DMS 273 (cell line): ENCODE measurements around the gene SRBD1.
A peak's percentile ranks its signal among the peaks of the same experiment; 100 is the strongest.

Experiments used
- DNase-seq: peaks from one replicate; lab custom pipeline; 2025; ENCODE audit not compliant: unreplicated experiment; lab: John Stamatoyannopoulos, UW

The SRBD1 gene, protein sequence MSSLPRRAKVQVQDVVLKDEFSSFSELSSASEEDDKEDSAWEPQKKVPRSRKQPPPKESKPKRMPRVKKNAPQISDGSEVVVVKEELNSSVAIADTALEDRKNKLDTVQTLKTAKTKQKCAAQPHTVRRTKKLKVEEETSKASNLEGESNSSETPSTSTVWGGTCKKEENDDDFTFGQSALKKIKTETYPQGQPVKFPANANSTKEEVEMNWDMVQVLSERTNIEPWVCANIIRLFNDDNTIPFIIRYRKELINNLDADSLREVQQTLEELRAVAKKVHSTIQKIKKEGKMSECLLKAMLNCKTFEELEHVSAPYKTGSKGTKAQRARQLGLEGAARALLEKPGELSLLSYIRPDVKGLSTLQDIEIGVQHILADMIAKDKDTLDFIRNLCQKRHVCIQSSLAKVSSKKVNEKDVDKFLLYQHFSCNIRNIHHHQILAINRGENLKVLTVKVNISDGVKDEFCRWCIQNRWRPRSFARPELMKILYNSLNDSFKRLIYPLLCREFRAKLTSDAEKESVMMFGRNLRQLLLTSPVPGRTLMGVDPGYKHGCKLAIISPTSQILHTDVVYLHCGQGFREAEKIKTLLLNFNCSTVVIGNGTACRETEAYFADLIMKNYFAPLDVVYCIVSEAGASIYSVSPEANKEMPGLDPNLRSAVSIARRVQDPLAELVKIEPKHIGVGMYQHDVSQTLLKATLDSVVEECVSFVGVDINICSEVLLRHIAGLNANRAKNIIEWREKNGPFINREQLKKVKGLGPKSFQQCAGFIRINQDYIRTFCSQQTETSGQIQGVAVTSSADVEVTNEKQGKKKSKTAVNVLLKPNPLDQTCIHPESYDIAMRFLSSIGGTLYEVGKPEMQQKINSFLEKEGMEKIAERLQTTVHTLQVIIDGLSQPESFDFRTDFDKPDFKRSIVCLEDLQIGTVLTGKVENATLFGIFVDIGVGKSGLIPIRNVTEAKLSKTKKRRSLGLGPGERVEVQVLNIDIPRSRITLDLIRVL

DNA sequence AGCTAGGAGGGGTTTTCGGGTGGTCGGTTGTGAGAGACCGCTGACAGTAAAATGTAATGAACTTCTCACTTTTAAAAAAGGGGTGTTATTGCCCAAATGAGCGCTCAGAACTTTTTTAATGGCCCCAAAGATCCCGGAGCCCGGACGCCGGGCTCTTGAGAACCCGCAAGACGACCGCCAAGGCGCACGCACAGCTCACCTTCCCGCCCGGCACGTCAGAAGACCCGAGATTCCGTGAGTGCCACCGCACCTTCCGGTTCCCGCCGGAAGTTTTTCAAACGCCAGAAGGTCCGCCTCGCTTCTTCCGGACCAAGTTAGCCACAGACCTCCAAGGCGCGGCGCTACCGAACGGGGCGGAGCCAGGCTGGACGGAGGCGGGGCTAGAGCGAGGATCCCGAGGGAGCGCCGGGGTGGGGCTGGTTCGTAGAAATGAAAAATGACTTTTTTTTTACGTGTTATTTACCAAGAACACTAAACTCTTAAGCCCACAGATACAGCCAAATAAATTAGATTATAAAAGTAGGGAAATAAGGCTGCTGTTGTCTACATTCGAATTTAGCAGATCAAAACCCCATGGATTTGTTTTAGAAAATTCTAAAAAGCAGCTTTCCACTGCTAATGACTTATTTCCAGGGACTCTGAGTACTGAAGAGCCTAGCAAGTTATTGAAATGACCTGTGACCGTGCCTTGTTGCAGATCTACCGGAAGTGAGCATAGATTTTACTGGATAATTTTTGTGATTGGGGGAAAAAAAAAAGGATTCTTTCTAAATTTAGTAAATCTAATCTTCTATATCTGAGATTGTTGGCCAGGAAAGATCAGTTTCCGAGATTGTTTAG is at the start of gene SRBD1:
Gene SRBD1 (minus strand): TSS at position 248 of the 840 bp plus-strand sequence. CDS start 5,826 bp downstream, outside the sequence.
- DNase-seq = peak; percentile 98

DNA sequence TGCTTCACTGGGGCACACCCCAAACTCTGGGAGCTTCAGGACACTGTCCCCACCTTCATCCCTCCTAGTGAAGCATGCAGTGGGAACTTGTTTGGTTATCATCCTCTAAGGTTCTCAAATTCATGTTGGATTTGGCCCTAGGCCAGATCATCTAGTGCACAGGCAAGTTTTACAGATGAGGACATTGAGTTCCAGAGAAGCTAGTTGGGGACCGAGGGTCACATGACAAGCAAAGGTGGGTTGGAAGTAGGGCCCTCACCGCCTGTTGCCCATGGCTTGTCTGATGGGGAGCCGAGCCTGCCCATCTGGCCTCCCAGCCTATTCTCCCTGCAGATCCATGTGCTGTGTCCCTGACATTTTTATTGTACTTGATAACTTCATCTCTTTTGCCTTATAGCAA is 43.2 kb upstream of the SRBD1 start:
- DNase-seq = peak; percentile 34

DNA sequence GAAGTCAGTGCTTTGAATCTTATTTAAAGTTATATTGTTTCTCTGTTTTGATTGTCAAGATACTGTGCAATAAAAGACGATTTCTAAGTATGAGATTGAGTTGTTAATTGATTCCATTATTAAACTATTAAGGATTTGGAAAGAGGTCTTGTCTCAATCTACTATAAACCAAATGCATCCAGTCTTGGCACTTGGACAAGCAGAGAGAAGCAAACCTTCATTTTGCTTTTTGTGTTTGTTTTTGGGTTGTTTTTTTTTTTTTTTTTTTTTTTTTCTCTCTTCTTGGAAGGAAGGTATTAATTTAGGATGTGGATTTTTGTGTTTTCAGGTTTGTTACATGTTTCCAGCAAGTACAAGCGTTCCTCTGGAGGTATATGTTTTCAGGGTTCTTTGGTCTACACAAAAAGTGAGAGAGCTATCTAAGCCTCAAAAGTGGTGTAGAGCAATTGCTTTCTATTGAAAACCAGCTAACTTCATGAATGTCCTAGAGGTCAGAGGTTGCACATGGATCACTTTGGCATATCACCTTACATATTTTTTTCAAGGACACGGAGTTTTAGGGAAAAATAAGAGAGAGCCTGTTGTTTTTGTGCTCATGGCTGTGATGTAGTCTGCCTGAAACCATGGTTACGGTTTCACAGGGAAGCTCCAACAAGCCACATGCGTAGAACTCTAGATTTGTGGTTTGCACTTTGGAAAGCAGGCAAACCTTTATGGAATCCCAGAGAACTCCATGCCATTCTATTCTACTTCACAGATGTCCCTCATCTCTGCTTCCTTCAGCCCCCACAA is 42.3 kb upstream of the SRBD1 start:
- peak; percentile 34 for DNase-seq

DNA sequence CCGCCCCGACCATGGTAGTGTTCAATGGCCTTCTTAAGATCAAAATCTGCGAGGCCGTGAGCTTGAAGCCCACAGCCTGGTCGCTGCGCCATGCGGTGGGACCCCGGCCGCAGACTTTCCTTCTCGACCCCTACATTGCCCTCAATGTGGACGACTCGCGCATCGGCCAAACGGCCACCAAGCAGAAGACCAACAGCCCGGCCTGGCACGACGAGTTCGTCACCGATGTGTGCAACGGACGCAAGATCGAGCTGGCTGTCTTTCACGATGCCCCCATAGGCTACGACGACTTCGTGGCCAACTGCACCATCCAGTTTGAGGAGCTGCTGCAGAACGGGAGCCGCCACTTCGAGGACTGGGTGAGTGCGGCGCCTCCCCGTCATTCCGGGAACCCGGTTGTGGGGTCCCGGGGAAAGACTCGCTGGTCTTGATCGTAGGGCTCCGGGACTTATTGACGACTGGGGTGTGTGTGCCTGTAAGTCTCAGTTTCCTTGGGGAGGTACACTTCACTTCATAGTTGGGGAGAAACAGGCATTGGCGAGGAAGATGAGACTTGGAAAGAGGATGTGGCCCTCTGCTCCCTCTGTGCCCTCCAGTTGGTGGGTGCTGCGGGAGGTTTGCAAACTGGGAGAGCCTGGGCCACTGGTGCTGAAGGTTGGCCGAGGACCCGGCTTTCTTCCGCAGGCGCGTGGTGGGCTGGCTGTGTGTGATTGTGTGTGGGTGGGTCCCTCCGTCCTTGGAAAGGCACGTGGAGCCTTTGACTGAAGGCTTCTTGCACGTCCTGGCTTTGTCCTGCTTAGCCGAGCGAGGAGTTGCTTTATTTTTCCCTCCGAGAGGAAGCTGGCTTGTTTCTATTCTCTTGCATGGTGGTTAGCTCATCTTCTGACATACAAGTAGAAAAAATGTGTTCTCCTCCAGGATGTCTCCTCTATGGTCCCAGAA is 41.3 kb upstream of the SRBD1 start:
- peak; percentile 72 for DNase-seq

DNA sequence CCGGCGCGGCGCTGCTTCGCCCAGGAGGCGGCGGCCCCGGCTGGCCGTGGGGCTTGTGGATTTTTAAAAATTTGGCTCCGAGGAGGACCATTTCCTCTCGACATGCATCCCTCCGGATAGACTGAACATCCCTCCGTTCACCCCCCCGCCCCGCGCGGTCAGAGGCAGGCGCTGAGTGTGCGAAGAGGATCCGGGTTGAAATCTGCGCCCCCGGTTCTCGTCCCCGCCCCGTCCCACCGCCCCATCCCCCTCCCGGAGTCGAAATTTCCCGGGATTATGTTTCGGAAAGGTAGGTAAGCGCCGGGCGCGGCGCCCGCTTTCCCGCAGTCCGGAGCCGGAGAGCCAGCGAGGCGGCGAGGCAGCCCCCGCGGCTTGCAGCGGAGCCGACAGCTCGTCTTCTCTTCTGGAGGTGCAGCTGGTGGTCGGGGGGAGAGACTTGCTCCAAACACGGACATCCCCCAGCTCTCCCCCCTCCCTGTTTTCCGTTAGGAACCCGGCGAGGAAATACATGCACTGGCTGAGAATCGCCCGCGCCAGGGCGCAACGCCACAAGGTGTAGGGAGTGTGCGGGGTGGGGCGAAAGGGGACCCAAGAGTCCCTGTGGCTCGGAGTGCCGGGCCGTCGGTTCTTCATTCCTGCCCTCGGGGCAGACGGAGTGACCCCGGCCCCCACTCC is 40.5 kb upstream of the SRBD1 start, which contains the start of gene PRKCE:
Gene PRKCE (plus strand): TSS at position 261 of the 675 bp plus-strand sequence.
- peak; percentile 89 for DNase-seq

DNA sequence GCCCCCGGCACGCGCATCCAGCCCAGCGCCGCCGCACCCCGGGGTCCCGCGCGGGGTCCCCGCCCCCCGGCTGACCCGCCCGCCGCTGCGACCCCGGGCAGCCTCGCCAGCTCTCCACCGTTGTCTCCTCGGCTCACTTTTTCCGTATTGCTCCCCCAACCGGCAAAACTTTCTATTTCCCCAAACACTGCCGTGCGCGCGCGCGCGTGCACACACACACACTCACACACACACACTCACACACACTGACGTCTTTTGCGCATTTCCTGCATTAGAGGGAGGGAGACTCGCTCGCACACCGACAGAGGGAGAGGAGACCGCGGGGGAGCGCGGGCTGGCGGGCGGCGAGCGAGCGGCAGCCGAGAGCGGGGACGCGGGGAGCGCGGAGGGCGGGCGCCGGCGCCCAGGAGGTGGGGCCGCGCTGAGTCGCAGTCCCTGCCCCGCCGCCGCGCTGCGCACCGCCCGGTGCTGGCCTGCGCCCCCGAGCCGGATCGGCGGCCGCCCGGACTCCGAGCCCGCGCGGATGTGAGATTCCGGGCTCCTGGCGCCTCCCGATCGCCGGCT is 39.9 kb upstream of the SRBD1 start:
- DNase-seq = peak; percentile 98

DNA sequence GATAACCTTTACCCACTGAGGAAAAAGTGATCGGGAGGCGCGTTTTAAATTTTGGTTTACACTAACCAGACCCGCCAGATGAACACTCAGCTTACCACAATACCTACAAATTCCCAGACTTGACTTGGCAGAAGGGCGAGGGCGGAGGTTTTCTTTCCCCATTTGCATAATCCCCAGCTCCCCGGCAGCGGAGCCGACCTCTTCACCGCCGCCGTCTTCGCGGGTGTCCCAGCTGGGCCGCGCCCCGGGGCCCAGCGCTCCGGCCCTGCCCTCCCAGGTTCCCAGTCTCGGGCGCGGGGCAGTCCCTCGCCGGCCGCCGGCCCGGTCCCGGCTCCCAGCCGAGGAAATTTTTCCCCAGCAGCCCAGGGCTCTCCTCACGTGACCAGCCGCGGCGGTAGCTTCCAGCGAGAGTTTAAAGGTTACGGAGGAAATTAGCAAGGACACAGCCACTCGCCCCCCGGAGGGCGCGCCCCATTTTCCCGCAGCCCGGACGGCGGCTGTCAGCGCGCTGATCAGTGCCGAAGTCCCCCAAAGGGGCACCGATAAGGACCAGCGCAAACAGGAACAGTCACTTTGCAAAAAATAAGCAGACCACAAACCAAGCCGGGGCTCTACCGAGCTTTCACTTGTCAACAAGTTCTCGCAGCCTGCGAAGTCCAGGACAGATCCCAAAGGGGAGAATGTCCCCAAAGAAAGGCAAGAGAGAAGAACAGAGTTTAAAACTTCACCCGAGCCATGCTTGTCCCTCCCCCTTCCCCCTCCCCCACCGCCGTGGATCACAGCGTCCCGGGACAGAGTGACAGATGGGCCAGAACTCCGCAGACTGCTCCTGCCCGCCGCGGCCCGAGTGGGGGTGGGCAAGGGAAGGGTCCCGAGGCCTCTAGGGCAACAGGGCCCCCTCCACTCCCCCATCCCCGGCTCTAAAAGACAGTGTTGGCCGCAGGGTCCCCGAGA is 39.1 kb upstream of the SRBD1 start:
- peak; percentile 86 for DNase-seq

DNA sequence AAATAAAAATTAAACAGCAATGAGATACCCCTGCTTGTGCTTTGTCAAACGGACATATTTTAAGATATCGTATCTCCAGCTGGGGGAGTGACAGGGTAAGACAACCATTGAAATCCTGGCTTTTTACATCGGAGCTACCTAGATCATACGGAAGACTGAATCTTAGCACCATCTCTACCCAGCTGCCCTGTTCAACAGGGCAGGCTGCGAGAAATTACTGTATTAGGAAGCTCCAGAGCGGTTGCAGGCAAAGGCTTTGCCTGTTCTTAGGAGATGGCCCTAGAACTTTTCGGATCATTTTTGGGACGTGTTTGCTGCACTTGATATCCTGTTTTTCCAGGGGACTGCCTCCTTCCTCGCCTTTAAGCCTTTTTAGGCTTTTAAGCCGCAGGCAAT is 38.4 kb upstream of the SRBD1 start:
- peak; percentile 69 for DNase-seq

DNA sequence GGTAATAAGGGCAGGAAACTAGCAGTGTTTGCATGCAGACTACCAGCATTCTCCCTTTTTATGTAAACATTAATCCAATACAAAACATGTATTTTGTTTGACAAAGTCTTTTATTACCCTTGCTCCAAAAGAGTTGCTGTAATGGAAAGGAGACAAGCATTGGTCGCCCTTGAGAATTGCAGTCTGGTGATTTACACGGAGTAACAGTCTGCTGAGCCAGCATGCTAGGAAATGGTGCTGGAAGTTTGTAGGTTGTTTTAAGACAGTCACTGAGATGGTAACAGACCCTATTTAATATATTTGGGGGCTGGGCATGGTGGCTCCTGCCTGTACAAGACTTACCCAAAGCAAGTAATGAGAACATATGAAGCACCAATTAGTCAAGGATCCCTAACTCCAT is 37.6 kb upstream of the SRBD1 start:
- DNase-seq = no peak

DNA sequence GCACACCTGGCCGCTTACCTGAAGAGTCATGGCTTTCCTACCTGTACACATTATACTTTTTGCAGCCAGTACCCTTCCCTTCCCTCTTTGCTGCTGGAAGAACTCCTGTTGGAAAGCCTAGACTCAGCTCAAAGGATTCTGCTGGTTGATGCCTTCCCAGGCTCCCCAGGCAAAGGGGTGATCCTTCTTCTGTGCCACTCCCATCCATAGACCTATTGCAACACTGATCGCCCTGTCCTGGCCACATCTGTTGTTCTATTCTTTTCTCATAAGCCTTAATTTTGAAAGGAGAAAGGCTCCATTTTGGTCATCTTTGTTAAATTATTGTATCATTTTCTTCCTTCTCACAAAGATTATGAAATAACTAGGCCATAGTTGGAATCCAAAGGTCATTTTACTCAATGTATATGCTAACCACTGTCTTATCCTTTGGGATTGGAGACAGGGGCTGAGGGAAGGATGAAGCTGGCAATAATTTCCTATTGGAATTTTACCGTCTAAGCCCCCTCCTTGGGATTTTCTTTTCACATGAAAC is 37.0 kb upstream of the SRBD1 start:
- no peak for DNase-seq

DNA sequence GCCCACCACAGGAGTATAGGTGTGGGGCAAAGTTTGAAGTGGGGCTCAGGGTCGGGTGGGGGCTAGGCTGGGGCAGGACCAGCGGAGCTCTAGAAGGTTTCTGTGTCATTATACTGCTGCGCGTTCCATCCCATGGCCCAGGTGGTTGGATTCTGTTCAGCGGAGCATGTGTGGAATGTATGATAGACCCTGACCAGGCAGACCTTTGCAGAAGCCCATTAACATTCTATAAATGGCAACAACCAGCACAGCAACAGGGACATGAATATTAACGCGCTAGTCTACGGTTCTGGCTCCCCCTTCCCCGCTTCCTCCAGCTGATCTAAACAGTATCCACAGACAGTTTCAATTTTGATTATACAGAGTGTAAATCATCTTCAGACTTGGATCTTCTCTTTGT is 36.3 kb upstream of the SRBD1 start:
- DNase-seq = no peak

DNA sequence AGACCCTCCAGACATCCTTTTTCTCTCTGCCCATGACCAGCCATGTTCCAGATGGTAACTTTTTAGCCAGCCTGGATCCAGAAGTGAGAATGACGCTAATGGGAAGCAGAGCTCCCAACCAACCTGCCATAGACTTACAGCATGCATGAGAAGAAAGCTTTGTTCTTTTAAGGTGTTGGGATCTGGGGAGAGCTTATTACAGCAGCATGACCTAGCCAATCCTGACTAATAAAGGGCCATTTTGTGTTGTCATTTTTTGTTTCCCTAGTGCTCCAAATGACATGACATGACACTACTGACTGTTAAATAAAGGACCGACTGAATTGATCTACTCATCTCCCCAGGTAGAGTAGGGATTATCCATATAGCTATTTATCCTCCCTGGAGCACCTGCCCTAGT is 35.2 kb upstream of the SRBD1 start:
- no peak for DNase-seq

DNA sequence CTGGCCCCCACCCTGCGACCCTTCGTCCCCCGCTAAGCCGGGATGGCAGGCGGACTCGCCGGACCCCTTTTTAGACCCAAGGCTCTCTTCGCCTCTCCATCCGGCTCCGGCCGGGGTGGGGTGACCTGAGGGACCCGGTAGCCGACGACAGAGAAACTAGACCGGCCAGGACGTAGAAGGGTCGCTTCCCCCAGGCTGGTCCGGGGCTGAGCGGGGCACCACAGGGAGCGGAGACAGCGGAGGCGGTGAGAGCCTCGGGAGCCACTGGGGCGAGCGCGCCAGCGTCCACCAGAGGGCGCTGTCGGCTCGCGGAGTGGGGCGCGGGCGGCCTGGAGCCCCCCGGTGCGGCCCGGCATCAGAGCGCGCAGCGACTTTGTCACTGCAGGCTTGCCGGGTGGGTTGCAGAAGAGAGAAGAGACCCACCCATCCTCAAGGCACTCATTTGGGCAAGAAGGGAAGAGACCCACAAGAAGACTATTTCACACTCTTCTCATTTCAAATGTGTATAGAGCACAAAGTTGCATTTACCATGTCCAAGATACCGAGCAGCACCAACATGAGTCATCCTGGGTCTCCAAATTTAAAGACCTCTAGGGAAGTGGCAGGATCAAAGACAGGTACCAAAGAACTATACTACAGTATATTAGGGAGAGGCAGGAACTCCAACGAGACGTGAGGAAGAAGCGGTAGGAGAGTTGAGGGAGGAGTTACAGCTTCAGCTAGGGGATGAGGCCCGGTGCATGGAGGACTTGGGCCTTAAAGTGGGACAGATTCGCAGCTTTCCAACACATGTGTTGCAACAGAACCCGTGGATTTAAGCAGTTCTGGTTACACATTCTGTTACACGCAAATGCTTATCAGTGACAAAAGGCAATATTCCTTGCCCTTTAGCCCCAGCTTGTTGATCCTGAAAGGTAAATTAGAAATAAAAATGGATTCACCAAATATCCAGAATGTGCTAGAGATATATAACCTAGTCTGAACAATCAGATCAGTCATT is 32.8 kb upstream of the SRBD1 start:
- peak; percentile 91 for DNase-seq

DNA sequence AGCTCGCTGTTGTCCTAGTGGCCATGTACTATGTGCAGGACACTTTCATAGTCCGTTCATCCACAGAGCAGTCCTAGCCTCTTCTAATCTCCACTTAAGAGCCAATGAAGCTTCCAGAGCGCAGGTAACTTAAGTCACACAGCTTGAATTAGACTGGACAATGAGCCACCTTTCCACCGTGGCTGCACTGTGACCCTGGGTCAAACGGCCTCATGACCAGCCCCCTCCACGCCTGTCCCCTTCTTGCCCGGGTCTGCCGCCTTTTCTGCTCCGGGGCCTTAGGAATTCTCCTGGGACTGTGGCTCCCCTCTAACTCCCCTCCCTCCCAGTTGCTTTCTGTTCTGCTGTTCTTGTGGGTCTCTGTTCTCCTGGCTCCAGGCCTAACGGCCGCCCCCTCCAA is 32.0 kb upstream of the SRBD1 start:
- DNase-seq = no peak

DNA sequence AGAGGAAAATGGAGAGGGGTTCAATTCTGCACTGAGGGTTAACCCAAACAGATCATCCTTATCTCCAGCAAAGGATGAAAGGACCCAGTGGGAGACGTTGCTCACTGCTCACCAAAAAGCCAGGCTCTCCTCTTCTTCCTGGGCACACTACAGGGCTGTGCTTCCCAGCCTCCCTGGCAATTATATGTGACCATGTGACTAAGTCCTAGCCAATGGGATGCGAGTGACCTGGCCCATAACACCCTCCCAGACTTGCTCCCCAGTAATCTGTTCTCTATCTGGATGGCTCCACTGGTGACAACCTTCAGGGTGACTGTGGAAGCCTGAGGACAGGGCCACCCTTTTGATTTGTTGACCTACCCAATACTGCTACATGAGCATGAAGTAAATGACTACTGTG is 29.5 kb upstream of the SRBD1 start:
- DNase-seq = no peak
